SK-N-SH treated with all-trans-retinoic acid at 6 μM for 48 hours (cell line): ENCODE data around the gene MMP24.

Experiments used
- ATAC-seq: fragments of 200-7000 bp; cut with Tn5 transposase; 3 replicates; pipeline ENCODE4 v1.9.1; 2020; ENCODE audit warnings: mild to moderate bottlenecking, moderate library complexity
- ARNTL ChIP-seq: fragments of 450-650 bp; formaldehyde crosslinking; IDR thresholded peaks from 2 replicates; pipeline ENCODE4 v1.5.0; 2020; ENCODE audit warnings: low read depth, mild to moderate bottlenecking, moderate library complexity, borderline replicate concordance
- BACH2 ChIP-seq: fragments of 250-450 bp; sonication (Bioruptor Pico); IDR thresholded peaks from 2 replicates; pipeline ENCODE4 v1.9.0; 2021; ENCODE audit warnings: mild to moderate bottlenecking, borderline replicate concordance
- CREB5 ChIP-seq: fragments of 250-450 bp; sonication (Bioruptor Pico); IDR thresholded peaks from 2 replicates; pipeline ENCODE4 v1.5.1; 2020; ENCODE audit warnings: low read depth, mild to moderate bottlenecking, moderate library complexity
- CSDC2 ChIP-seq: fragments of 250-450 bp; sonication (Bioruptor Pico); IDR thresholded peaks from 2 replicates; pipeline ENCODE4 v1.5.0; 2020; ENCODE audit warnings: mild to moderate bottlenecking, moderate library complexity
- CSRNP3 ChIP-seq: fragments of 250-450 bp; sonication (Bioruptor Pico); IDR thresholded peaks from 2 replicates; pipeline ENCODE4 v1.5.1; 2021; ENCODE audit warnings: mild to moderate bottlenecking, moderate library complexity
- ESRRG ChIP-seq: fragments of 250-450 bp; sonication (Bioruptor Pico); IDR thresholded peaks from 2 replicates; pipeline ENCODE4 v1.6.1; 2021; ENCODE audit warnings: mild to moderate bottlenecking
- ISL1 ChIP-seq: fragments of 250-450 bp; sonication (Bioruptor Pico); IDR thresholded peaks from 2 replicates; pipeline ENCODE4 v2.1.2; 2022; ENCODE audit warnings: mild to moderate bottlenecking, moderate library complexity
- OSR1 ChIP-seq: fragments of 250-450 bp; sonication (Bioruptor Pico); IDR thresholded peaks from 2 replicates; pipeline ENCODE4 v1.8.0; 2022; ENCODE audit warnings: moderate library complexity, mild to moderate bottlenecking, inconsistent platforms
- PATZ1 ChIP-seq: fragments of 250-450 bp; sonication (Bioruptor Pico); IDR thresholded peaks from 2 replicates; pipeline ENCODE4 v1.8.0; 2020; ENCODE audit warnings: mild to moderate bottlenecking, moderate library complexity, borderline replicate concordance
- POU6F1 ChIP-seq: fragments of 250-450 bp; sonication (Bioruptor Pico); IDR thresholded peaks from 2 replicates; pipeline ENCODE4 v1.8.0; 2021; ENCODE audit warnings: low read depth, mild to moderate bottlenecking, moderate library complexity, borderline replicate concordance
- PPARA ChIP-seq: fragments of 250-450 bp; sonication (Bioruptor Pico); IDR thresholded peaks from 2 replicates; pipeline ENCODE4 v1.5.0; 2020; ENCODE audit warnings: mild to moderate bottlenecking, borderline replicate concordance
- RARB ChIP-seq: fragments of 250-450 bp; sonication (Bioruptor Pico); IDR thresholded peaks from 2 replicates; pipeline ENCODE4 v1.8.0; 2021; ENCODE audit warnings: mild to moderate bottlenecking, moderate library complexity
- SNAI2 ChIP-seq: fragments of 250-450 bp; sonication (Bioruptor Pico); IDR thresholded peaks from 2 replicates; pipeline ENCODE4 v1.5.0; 2020; ENCODE audit warnings: mild to moderate bottlenecking, moderate library complexity
- TCF4 ChIP-seq: fragments of 250-450 bp; sonication (Bioruptor Pico); IDR thresholded peaks from 2 replicates; pipeline ENCODE4 v1.8.0; 2021; ENCODE audit warnings: mild to moderate bottlenecking, moderate library complexity, borderline replicate concordance
- TOX ChIP-seq: fragments of 250-450 bp; sonication (Bioruptor Pico); IDR thresholded peaks from 2 replicates; pipeline ENCODE4 v1.8.0; 2021; ENCODE audit warnings: mild to moderate bottlenecking, moderate library complexity, borderline replicate concordance
- TSHZ2 ChIP-seq: fragments of 250-450 bp; sonication (Bioruptor Pico); IDR thresholded peaks from 2 replicates; pipeline ENCODE4 v1.5.0; 2020; ENCODE audit warnings: mild to moderate bottlenecking, moderate library complexity
- ZC3H10 ChIP-seq: fragments of 250-450 bp; sonication (Bioruptor Pico); IDR thresholded peaks from 2 replicates; pipeline ENCODE4 v1.5.1; 2021; ENCODE audit warnings: mild to moderate bottlenecking, moderate library complexity
- ZFP3 ChIP-seq: fragments of 250-450 bp; sonication (Bioruptor Pico); IDR thresholded peaks from 2 replicates; pipeline ENCODE4 v1.5.0; 2020; ENCODE audit warnings: mild to moderate bottlenecking, moderate library complexity
- ZFP30 ChIP-seq: fragments of 450-650 bp; formaldehyde crosslinking; IDR thresholded peaks from 2 replicates; pipeline ENCODE4 v1.5.0; 2022; ENCODE audit warnings: mild to moderate bottlenecking, moderate library complexity
- ZNF565 ChIP-seq: fragments of 450-650 bp; formaldehyde crosslinking; conservative IDR thresholded peaks from 2 replicates; pipeline ENCODE4 v1.5.0; 2020; ENCODE audit warnings: low read depth, mild to moderate bottlenecking, moderate library complexity
- ZNF70 ChIP-seq: fragments of 450-650 bp; formaldehyde crosslinking; IDR thresholded peaks from 2 replicates; pipeline ENCODE4 v1.5.0; 2020; ENCODE audit warnings: mild to moderate bottlenecking, moderate library complexity
- ZNF8 ChIP-seq: fragments of 450-650 bp; formaldehyde crosslinking; IDR thresholded peaks from 2 replicates; pipeline ENCODE4 v1.5.0; 2020; ENCODE audit warnings: mild to moderate bottlenecking, moderate library complexity

The MMP24 gene

GRCh38 chr20:35196313-35196712 lies 30.2 kb upstream of the MMP24 start:
- TF ChIP-seq TCF4 (no peak), ESRRG (CRISPR knock-in tag) (no peak), OSR1 (no peak), BACH2 (CRISPR knock-in tag) (no peak), ARNTL (no peak), ZFP30 (CRISPR knock-in tag) (no peak), PPARA (CRISPR knock-in tag) (no peak), ZNF565 (no peak), ZNF8 (CRISPR knock-in tag) (no peak), TSHZ2 (CRISPR knock-in tag) (no peak), CSRNP3 (CRISPR knock-in tag) (no peak), POU6F1 (CRISPR knock-in tag) (no peak), ZC3H10 (CRISPR knock-in tag) (no peak), ISL1 (no peak), CSDC2 (no peak), ZFP3 (CRISPR knock-in tag) (no peak), RARB (no peak)
- TF ChIP-seq, all 23 proteins: peak for 0
- no peak for ATAC-seq

DNA sequence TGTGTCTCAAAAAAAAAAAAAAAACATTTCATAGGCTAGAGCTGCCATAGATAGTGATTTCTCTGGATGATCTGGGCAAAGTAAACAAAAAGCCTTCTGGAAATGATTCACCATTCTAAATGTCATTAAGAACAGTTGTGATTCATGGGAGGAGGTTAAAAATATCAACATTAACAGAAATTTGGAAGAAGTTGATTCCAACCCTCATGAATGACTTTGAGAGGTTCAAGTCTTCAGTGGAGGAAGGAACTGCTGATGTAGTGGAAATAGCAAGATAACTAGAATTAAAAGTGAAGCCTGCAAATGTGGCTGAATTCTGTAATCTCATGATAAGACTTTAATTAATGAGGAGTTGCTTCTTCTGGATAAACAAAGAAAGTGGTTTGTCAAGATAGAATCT lies 26.8 kb upstream of the MMP24 start:
- no peak for ATAC-seq
- TF ChIP-seq ZFP30 (CRISPR knock-in tag) (no peak), POU6F1 (CRISPR knock-in tag) (no peak), SNAI2 (CRISPR knock-in tag) (no peak), ZC3H10 (CRISPR knock-in tag) (no peak), ZNF8 (CRISPR knock-in tag) (no peak), ZNF70 (CRISPR knock-in tag) (no peak), TCF4 (no peak), CREB5 (CRISPR knock-in tag) (no peak), PATZ1 (CRISPR knock-in tag) (no peak), ZFP3 (CRISPR knock-in tag) (no peak), ESRRG (CRISPR knock-in tag) (no peak), TSHZ2 (CRISPR knock-in tag) (no peak), PPARA (CRISPR knock-in tag) (no peak), ARNTL (no peak), TOX (CRISPR knock-in tag) (no peak), ZNF565 (no peak), RARB (no peak), ISL1 (no peak), OSR1 (no peak), CSRNP3 (CRISPR knock-in tag) (no peak)
